ENCODE data around the gene IL23R.

GRCh38 chr1:67191668-67192520 is 25.6 kb downstream of the IL23R start:
- no peak for TF ChIP-seq EZH2 (IDR thresholded peaks at IDR 0.05; ENCODE audit: borderline replicate concordance, low read length)
- no peak for TF ChIP-seq CTCF (IDR thresholded peaks at IDR 0.05; ENCODE audit: low read length)
